Keratinocyte (primary cell): ENCODE measurements around the gene CPT1B. TPM values are rescaled to one million over a fixed set of nuclear protein-coding genes. Genes with fewer than 3 reads are reported as not detected.

Experiments
- DNase-seq: peaks from one replicate; pipeline ENCODE4 v3.0.0-alpha.2; 2011; ENCODE audit warnings: low read depth, missing footprints, low spot score
- FAIRE-seq: peaks from 2 replicates; lab custom pipeline; 2011; peaks lifted over from hg19 to GRCh38; lab: Jason Lieb, UNC
- H2AFZ ChIP-seq: 2 replicates; pipeline ENCODE4 v1.6.0; 2012; ENCODE audit warnings: low read length, control low read depth, inconsistent platforms; ENCODE audit not compliant: control insufficient read depth
- H3K27ac ChIP-seq: 2 replicates; pipeline ENCODE4 v1.5.1; 2011; ENCODE audit warnings: low read length; ENCODE audit not compliant: control insufficient read depth, insufficient read depth
- H3K27me3 ChIP-seq: 3 replicates; pipeline ENCODE4 v1.6.0; 2011; ENCODE audit warnings: low read length; ENCODE audit not compliant: control insufficient read depth, insufficient read depth; ENCODE audit errors: extremely low read depth
- H3K36me3 ChIP-seq, 2 experiments: 2 replicates in 1 of 2; 3 replicates in 1 of 2; pipeline ENCODE4 v1.5.1; 2011; ENCODE audit warnings: low read length in 2 of 2, mild to moderate bottlenecking in 1 of 2; ENCODE audit not compliant: control insufficient read depth in 2 of 2, insufficient read depth in 2 of 2; ENCODE audit errors: extremely low read depth in 1 of 2
- H3K4me1 ChIP-seq: 3 replicates; pipeline ENCODE4 v1.5.1; 2011; ENCODE audit warnings: low read length; ENCODE audit not compliant: control insufficient read depth, insufficient read depth; ENCODE audit errors: extremely low read depth
- H3K4me2 ChIP-seq: 3 replicates; pipeline ENCODE4 v1.6.0; 2011; ENCODE audit warnings: low read depth, low read length; ENCODE audit not compliant: control insufficient read depth, insufficient read depth; ENCODE audit errors: extremely low read depth
- H3K4me3 ChIP-seq, 3 experiments: fragments of 200-600 bp in 1 of 3; sonication (generic) in 1 of 3; 2 replicates in 2 of 3; 3 replicates in 1 of 3; pipeline ENCODE4 v1.5.1; 2011 to 2016; ENCODE audit warnings: low read length in 3 of 3, mild to moderate bottlenecking in 3 of 3, control low read depth in 2 of 3, inconsistent platforms in 1 of 3, low read depth in 1 of 3, mixed read lengths in 1 of 3, mixed run types in 1 of 3, moderate library complexity in 1 of 3; ENCODE audit not compliant: control insufficient read depth in 2 of 3, insufficient read depth in 2 of 3; ENCODE audit errors: extremely low read depth in 1 of 3
- H3K79me2 ChIP-seq: 2 replicates; pipeline ENCODE4 v1.6.0; 2012; ENCODE audit warnings: low read length; ENCODE audit not compliant: control insufficient read depth, insufficient read depth
- H3K9ac ChIP-seq: 3 replicates; pipeline ENCODE4 v1.6.0; 2011; ENCODE audit warnings: low read length; ENCODE audit not compliant: control insufficient read depth, insufficient read depth; ENCODE audit errors: extremely low read depth
- H3K9me1 ChIP-seq: 3 replicates; pipeline ENCODE4 v1.6.0; 2011; ENCODE audit warnings: low read length; ENCODE audit not compliant: control insufficient read depth, insufficient read depth; ENCODE audit errors: extremely low read depth
- H3K9me3 ChIP-seq: 2 replicates; pipeline ENCODE4 v1.5.1; 2012; ENCODE audit warnings: low read depth, low read length; ENCODE audit not compliant: control insufficient read depth
- H4K20me1 ChIP-seq: 3 replicates; pipeline ENCODE4 v1.6.0; 2011; ENCODE audit warnings: low read length; ENCODE audit not compliant: control insufficient read depth, insufficient read depth; ENCODE audit errors: extremely low read depth
- CTCF ChIP-seq, 3 experiments: IDR thresholded peaks in 1 of 3; conservative IDR thresholded peaks in 1 of 3; optimal IDR thresholded peaks in 1 of 3; 2 replicates in 2 of 3; 3 replicates in 1 of 3; pipeline versions ENCODE3 to v1.5.1; 2011; ENCODE audit warnings: low read length in 3 of 3, mild to moderate bottlenecking in 3 of 3, moderate library complexity in 2 of 3, control low read depth in 1 of 3, inconsistent platforms in 1 of 3; ENCODE audit not compliant: insufficient read depth in 2 of 3; ENCODE audit errors: extremely low read depth in 1 of 3
- EZH2 ChIP-seq: IDR thresholded peaks from one replicate; pipeline ENCODE4 v1.6.1; 2012; ENCODE audit warnings: inconsistent platforms, mild to moderate bottlenecking, low read length, moderate library complexity
- dilution Hi-C: fragments of 300-500 bp; cut with MboI; formaldehyde crosslinking; loops from one replicate; pipeline ENCODE4 v1.7.0; 2020; ENCODE audit warnings: low sequenced_read_pairs; ENCODE audit not compliant: extremely low pct_ligation_motif_present
- polyA plus RNA-seq, 5 experiments: library from polyadenylated mRNA; depleted of rRNA in 3 of 5; stranded (reverse) in 3 of 5; stranded (forward) in 1 of 5; unstranded in 1 of 5; fragments of >200 nt; gene quantifications; 1 replicate in 1 of 5; 2 replicates in 3 of 5; 3 replicates in 1 of 5; pipeline versions ENCODE4 v1.2.1 to v1.2.3, GENCODE V29; 2011 to 2012; ENCODE audit warnings: missing spikeins in 2 of 5, low read depth in 1 of 5, low replicate concordance in 1 of 5

Gene CPT1B
- polyA plus RNA-seq, 1 donor (not counting 4 experiments of a cell fraction or from before 2014, with no cell fraction given): 11.0 TPM

GRCh38 chr22:50610581-50610980, 32.4 kb upstream of the CPT1B start:
- Histone ChIP-seq H3K9me3 (no peaks in the 10 kb centered on the region), H3K4me2 (no peak overlapping the region), H3K9me1 (no peaks in the 10 kb centered on the region), H4K20me1 (no peaks in the 10 kb centered on the region), H3K9ac (no peak overlapping the region), H3K36me3 (no peaks in the 10 kb centered on the region), H3K4me3 (no peak overlapping the region), H3K27ac (no peak overlapping the region), H3K79me2 (no peaks in the 10 kb centered on the region), H3K4me1 (peaks cover 2% of the 10 kb centered on the region), H3K27me3 (peaks cover 8% of the 10 kb centered on the region), H2AFZ (no peak overlapping the region)
- dilution Hi-C loops: no loop called here
- DNase-seq: no peak
- TF ChIP-seq CTCF (optimal IDR thresholded peaks at IDR 0.05 in 1 of 3, IDR thresholded peaks at IDR 0.05 in 1 of 3, conservative IDR thresholded peaks at IDR 0.05 in 1 of 3; ENCODE audit: extremely low read depth in 1 of 3, insufficient read depth in 2 of 3, low read length in 3 of 3): no peak
- TF ChIP-seq EZH2: no peak
- FAIRE-seq: no peak

GRCh38 chr22:50610041-50610451, 31.8 kb upstream of the CPT1B start:
- Histone ChIP-seq H3K9ac (no peak overlapping the region), H3K9me1 (no peaks in the 10 kb centered on the region), H3K36me3 (no peaks in the 10 kb centered on the region), H3K4me1 (peaks cover 2% of the 10 kb centered on the region), H4K20me1 (no peaks in the 10 kb centered on the region), H3K4me2 (no peak overlapping the region), H3K4me3 (no peak overlapping the region), H3K79me2 (no peaks in the 10 kb centered on the region), H2AFZ (no peak overlapping the region), H3K27me3 (peaks cover 13% of the 10 kb centered on the region), H3K27ac (no peak overlapping the region), H3K9me3 (no peaks in the 10 kb centered on the region)
- no peak for FAIRE-seq
- DNase-seq: no peak
- dilution Hi-C loops: no loop called here
- TF ChIP-seq CTCF (optimal IDR thresholded peaks at IDR 0.05 in 1 of 3, IDR thresholded peaks at IDR 0.05 in 1 of 3, conservative IDR thresholded peaks at IDR 0.05 in 1 of 3; ENCODE audit: extremely low read depth in 1 of 3, insufficient read depth in 2 of 3, low read length in 3 of 3): no peak
- no peak for TF ChIP-seq EZH2
